ENCODE data around the gene TPMT. TPM values are rescaled to one million over a fixed set of nuclear protein-coding genes. Genes with fewer than 3 reads are reported as not detected.
"Not testable (repeated sequence)": the region's sequence is repeated elsewhere in the genome, so short reads cannot be mapped to it uniquely, and the experiment has no call there.

TPMT gene
- total RNA-seq, 1 donor from 2014 or later = 3.7 TPM

DNA sequence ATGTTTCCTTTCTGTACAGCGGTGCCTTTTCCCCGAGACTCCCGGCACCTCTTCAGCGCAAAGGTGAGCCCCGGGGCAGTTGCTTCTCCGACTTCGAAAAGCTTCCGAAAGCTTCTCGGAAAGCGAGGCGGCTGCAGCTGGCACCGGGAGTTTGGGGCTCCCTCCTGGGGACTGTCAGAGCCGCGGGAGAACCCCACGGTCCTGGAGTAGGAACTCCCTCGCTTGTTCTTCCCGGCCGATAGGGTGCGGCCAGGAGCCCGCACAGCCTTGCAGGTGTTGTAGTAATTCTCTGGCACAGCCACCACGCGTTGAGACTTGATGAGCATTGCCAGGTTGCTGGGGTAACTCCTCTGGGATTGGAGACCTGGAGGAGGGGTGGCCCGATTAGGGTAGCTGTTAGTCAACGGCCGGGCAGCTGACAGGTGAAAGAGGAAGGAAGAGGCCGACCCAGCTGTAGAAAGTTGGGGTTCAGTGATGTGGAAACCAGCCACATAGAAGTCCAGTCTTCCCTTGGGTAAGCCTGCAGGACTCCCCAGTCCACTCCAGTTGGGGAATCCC, 1.1 kb upstream of the TPMT start:
- intact Hi-C loops (cut with micrococcal nuclease) = loop anchor here (1.0 to 5.0 kb wide), 7 partner anchors 34 to 1394 kb away; partner anchors contain the start of genes ATXN1, FAM8A1, NHLRC1 and NUP153

DNA sequence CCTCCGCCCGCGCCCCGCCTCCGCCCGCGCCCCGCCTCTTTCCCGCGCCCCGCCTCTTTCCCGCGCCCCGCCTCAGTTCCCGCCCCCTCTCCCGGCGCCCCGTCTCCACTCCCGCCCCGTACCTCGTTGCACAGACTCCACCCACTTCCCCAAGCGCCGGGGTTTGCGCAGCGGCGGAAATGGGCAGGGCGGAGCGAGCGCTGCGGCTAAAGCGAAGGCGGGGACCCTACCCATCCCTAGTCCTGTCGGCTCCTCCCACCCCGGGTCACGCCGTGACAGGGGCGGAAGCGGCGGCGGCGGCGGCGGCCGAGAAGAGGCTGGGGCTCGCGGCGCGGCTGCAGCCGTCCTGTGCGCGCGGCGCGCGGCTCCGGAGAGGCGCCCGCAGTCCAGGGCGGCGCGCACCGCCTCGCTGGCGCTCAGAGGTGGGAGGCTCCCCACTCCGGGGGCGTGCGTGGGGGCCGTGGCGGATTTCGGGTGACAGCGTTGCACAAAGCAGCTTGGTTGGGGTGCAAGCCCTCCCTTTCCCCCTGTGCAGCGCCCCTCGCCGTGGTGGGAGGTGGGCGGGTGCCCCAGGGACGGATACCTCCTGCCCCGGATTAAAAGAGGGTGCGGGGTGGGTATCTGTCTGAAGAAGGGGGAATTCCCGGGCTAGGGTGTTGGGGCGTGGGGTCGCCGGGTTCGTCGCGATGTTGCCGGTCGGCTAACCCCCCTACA, 430 bp upstream of the TPMT start, which contains the start of gene KDM1B:
KDM1B (plus strand) TSS at position 273 of the 714 bp plus-strand sequence. CDS start 4,474 bp downstream, outside the sequence.
- intact Hi-C loops (cut with micrococcal nuclease) = loop anchor here (1.0 to 5.0 kb wide), 7 partner anchors 33 to 1393 kb away; partner anchors contain the start of genes ATXN1, FAM8A1, NHLRC1 and NUP153

DNA sequence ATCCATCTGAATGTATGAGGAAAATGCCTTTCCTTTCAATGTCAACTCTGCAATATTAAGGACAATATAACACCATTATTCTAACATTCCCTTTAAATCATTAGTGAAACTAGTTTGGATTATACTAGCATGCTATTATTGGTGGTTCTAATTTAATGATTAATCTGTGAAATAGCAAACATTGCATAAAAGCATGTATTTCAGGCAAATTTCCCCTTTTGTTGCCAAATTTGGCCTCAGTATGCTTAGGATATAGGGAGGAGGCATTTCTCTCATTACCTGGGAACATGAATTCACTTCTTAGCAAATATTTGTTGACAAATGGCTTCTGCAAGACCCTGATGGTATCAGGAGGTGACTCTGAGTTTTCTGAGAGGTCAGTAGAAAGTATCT, 1.6 kb downstream of the TPMT start:
- intact Hi-C loops (cut with micrococcal nuclease) = no loop called here

DNA sequence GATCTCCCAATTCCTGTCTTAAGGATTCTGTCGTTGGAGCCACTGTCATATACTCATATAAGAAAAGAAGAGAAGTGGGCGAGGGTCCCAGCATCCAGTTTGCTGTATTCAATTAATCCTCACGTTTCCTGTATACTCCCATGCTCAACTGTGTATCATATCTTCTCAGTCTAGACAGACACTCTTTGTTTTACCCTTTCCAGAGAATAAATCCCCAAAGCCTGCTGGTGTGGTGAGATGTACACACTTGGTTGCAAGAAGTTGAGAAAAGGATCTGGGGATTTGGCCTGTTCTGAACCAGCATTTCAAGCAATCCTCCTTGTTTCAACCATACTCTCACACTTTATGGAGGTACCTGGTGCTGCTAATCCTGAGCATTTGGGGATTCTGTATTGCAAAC, 3.1 kb downstream of the TPMT start:
- intact Hi-C loops (cut with micrococcal nuclease) = no loop called here

DNA sequence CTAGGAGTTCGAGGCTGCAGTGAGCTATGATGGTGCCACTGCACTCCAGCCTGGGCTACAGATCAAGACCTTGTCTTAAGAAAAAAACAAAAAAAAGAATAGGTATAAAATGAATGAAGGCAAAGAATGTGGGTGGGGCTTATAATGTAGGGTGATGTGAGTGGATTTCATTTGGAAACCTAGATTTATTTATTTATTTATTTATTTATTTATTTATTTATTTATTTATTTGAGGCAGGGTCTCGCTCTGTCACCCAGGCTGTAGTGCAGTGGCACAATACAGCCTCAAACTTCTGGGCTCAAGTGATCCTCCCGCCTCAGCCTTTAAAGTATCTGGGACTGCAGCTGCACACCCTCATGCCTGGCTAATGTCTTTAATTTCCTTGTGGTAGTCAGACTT, 3.5 kb downstream of the TPMT start:
- intact Hi-C loops (cut with micrococcal nuclease) = not testable (repeated sequence)

DNA sequence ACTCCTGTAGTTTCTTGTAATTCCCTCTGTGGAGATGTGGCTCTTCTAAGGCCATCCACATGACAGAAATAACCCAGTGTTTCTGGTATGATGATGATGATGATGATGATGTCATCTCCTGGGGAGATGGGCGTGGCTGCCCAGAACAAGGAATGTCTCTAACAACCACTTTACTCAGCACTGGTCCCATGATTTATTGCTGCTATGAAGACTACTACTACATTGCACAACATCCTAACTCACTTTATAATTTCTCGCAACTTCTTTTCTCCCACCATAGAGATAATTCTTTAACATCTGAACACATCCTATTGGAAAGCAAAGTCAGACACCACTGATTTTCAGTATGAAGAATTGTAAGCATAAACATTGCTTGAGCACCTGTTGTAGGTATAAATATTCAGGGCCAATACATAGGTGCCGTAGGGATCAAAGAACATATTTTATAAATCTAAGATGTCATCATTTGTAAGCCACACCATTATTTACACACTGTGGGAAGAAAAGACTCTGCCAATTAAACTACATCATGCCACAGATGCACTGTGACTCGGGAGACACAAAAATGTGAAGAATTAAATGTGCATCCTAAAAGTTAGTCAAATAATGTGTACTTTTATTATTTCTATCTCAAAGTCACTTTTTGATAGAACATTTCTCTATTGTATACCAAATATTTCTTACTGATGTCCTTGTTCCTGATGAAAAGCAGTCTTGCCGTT, 6.4 kb downstream of the TPMT start:
- intact Hi-C loops (cut with micrococcal nuclease) = no loop called here

DNA sequence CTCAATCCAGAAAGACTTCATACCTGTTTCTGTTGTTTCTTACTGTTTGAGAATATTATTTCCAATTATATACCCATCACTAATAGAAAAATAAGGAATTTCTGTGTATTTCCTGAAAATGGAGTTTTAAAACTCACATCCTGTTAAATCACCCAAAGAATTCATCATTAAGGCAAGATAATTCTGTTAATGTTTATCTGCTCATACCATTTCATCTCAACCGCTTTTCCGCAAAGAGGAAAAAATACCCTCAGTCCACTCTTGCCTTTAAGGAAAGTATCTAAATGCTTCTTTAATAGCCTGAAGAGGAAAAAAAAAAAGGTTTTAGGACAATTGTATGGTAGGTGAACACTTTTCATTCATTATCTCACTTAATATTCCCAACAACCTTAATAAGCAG, 7.3 kb downstream of the TPMT start:
- intact Hi-C loops (cut with micrococcal nuclease) = no loop called here

DNA sequence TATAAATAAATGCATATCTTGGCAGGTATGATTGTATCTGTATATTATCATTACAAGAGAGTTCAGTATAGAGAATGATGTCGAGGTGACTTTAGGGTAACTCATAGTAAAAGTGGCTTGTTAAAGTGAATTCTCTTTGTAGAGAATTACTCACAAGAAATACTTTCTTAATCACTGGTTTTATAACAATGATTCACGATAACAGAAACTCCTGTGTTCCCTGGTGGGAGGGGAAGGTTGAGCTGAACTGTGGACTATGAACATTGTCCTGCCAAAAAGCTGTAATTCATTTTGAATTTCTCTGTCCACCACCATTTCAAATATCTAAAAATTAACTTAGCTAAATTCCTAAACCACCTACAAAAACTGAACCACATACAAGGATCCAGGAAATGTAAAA, 7.7 kb downstream of the TPMT start:
- intact Hi-C loops (cut with micrococcal nuclease) = no loop called here

DNA sequence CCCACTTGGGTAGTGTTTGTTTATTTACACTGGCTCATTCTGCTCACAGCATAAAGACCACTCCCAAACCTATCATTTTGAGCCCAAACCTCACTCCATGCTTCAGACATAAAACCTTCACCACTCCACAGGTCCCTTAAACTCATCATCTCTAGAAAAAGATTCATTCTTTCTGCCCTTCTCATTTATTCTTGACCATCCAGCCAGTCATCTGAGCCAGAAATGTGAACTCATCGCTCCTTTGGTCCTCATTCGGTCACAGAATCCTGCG, 12.4 kb downstream of the TPMT start:
- intact Hi-C loops (cut with micrococcal nuclease) = no loop called here

DNA sequence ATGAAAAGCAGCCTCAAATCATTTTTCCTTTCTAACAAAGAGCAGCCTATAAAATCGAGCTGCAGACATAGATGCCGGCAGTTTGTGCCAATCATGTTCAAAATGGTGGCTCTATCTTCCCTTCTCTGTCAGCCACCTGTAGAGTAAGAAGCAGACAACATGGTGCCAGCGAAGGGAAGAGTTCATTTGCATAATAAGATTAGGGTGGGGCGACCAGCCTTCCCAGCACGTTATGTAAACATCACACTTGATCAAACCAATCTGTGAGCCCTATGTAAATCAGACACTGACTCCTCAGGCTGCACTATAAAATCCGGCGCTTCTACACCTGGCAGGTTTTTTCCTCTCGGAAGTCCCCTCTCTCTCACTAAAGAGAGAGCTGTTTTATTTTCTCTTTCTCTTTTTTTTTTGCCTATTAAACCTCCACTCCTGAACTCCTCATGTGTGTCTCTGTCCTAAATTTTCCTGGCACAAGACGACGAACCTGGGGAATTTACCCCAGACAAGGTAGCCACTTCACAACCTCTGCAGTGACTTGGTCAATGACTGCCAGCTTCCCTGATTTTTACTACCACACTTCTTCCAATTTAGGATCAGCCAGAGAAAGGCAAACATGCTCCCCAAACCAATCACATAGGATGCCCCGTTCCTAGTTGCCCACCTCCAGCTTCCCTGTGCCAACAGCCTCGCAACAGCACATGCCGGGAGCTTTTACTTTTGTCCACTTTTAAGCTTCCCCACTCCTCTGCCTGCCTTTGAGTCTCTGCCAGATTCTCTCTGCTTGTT, 12.9 kb downstream of the TPMT start:
- intact Hi-C loops (cut with micrococcal nuclease) = no loop called here

DNA sequence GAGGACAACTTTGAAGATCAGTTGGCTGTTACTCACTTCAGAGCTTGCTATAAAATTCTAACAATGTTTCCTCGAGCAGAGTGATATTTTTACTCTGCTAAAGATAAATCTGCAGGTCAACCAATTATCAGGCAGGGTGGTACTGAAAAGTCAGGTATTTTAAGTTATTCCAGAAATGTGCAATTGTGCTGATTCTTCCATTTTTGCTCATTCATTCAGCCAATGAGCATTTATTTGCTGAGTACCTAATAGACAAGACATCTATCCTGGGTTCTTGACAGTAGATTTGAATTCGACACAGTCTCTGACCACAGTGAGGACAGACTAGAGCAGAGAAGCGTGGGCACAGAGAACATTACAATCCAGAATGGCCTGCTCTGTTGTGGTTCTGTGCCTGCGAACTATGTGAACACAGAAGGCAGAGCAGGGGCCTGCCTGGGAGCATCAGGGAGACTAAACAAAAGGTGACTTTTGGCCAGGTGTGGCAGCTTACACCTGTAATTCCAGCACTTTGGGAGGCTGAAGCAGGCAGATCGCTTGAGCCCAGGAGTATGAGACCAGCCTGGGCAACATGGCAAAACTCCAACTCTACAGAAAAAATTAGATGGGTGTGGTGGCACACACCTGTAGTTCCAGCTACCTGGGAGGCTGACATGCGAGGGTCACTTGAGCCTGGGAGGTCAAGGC, 14.8 kb downstream of the TPMT start:
- intact Hi-C loops (cut with micrococcal nuclease) = no loop called here

DNA sequence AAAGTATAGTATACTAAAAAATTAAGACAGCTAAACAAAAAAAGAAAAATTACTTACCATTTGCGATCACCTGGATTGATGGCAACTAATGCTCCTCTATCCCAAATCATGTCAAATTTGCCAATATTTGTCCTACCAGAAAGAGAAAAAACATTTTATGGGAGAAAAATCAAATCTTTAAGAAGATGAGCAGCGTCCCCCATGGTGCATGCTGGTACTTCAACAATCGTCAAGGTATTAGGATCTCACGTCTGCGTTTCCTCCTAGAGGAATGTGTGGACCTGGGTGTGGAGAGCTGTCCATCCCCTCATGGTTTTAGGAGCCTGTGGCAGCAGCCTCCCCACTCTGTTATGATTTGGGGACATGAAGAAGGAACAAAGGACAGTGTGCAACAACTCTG, 16.0 kb downstream of the TPMT start:
- intact Hi-C loops (cut with micrococcal nuclease) = no loop called here

DNA sequence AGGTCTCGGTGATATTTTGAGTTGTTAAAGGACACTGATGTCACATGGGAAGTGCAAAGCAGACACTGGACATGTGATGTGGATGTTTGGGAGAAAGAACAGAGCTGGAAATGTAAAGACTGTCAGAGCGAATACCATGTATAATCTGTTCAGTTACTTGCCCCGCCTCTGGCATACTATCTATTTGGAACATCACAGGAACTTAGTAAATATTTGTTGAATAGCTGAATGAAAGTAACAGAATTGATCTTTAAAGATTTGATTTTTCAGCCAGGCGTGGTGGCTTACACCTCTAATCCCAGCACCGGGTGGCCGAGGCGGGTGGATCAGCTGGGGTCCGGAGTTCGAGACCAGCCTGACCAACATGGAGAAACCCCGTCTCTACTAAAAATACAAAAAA, 18.6 kb downstream of the TPMT start:
- intact Hi-C loops (cut with micrococcal nuclease) = no loop called here

DNA sequence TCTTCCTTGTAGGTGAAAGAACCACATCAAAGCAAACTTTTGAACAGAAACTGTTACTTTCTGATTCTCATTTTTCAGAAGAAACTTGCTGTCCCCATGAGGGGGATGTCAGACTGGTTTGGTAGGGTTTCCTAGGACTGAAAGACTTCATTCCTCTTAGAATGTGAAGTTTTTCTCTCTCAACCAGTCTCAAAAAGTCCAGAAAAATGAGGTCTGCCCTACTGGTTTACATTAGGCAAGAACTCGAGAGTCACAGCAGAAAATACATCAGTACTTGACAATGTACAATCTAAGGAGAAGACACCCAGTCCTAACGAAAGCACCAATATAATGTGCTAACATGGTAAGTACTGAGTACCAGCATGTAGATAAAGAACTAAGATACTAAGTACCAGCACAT, 19.7 kb downstream of the TPMT start:
- intact Hi-C loops (cut with micrococcal nuclease) = no loop called here

DNA sequence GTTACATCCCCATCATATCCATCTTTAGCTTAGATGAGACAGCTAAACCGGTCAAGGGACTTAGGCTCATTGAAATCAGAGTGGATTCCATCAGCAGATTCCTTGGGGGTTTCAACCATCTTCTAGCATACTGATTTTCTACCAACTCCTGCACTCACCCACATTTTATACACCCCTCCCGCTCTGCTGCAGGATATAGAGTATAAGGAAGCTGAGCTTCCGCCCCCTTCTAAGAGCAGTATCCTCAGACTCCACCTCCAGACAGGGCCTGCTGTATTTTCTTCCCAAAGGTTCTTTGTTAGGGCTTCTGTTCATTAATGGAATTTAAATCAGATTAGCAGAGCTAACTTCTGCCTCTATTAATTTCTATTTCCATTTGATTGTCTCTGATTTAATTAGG, 22.5 kb downstream of the TPMT start:
- intact Hi-C loops (cut with micrococcal nuclease) = no loop called here

DNA sequence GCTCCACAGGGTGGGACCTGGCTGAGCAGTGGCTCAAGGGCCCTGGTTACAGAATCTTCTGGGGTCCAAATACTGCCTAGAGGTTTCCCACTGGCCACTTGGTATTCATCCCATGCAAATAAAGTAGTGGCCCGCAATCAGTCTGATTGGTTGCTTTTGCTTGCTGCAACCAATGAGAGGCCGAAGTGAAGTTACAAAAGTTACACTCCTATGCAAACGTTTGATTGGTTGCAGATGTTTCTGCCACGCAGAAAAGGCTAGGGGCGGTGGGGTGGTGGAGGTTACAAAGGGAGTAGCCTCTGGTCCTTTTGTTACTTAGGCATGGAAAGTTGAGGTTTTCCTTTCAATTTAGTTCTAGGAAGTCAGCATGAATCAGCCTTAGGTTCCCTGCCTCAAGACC, 28.8 kb downstream of the TPMT start:
- intact Hi-C loops (cut with micrococcal nuclease) = no loop called here

DNA sequence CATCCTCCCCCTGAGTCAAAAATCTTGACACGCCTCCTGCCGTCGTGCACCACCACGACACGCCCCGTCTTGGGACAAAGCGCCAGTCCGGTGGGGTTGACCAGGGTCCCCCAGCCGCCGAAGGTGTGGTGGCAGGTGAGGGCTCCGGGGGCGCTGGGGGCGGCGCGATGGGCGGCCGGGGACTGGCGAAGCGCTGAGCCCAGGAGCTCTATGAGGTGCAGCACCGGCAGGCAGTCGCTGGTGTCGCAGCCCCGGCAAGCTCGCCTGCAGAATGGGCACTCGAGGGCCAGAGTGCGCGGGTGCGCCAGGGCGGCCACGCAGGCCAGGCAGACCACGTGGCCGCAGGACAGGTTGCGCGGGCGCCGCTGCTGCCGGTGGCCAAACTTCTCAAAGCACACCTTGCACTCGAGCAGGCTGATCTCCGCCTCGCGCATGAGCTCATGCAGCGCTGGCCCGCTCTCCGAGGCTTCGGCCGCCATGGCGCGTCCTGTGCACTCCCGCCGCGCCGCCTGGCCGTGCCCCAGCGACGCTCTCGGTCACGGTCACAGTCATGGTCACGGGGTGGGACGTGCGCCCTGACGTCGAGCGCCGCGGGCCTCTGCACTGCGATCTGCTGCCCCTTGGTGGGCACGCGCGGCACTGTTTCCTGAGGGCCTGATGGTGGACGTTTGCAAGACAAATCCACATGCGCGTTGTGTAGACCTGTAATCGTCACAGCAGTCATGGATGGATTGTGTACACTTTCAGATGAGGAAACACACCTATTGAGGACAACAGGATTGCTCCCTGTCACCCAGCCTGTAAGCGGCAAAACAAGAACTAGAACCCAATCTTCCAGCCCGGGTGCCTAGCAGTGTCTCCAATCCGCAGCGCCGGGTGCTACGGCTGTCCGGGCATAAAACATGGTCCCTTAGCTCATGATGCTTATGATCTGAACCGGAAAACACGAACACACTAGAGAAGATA, 32.5 kb downstream of the TPMT start, which contains the start of gene NHLRC1:
NHLRC1 (minus strand) TSS at position 550 of the 966 bp plus-strand sequence; CDS start at position 479, 71 bp downstream.
- intact Hi-C loops (cut with micrococcal nuclease) = loop anchor here (1.0 to 2.0 kb wide), 3 partner anchors 33 to 966 kb away; partner anchors contain the start of genes DEK, KDM1B and TPMT

DNA sequence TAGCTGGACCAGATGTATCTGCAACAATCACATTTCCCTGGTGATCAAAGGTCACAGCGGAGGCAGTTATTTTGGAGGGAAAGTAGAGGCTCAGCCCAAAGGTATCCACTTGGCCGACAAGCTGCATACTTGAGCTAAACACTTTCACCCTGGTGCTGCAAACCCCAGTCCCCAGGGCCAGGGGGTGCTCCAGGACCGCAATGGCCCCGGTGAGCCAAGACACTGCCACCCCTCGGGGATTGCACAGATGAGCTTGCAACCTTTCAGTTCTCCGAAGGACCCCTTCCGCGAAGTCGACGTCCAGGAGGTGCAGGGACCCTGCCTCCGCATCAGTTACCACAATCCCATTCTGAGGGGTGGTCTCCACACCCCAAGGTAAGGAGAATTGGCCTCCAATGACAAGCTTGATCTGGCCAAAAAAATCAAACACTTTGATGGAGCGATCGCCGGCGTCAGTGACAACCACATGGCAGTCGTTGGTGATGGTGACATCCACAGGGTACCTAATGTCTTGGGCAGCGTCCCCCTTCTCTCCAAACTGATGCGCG, 33.2 kb downstream of the TPMT start:
- intact Hi-C loops (cut with micrococcal nuclease) = loop anchor here (1.0 to 2.0 kb wide), 3 partner anchors 34 to 965 kb away; partner anchors contain the start of genes DEK, KDM1B and TPMT

DNA sequence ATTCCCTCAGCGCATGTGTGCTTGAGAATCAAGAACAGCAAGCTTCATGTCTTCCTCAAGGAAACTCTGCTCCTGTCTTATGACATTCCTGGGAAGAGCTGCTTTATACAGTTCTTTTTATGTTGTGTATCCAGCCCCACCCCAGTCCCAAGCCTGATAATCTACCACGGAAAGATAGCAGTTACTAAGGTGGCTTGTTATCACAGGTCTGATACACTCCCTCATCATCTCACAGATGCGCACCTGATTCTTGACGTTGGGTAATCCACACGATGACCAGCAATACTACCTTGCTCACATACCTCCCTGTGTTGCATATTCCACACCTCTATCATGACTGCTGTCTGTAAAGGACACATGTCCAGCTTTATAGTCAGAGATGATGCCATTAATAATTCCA, 35.6 kb downstream of the TPMT start:
- intact Hi-C loops (cut with micrococcal nuclease) = no loop called here
